Chondrocyte (in vitro differentiated cells): Measurements from ENCODE around the gene UNC13D. TPM values are rescaled to one million over a fixed set of nuclear protein-coding genes. Genes with fewer than 3 reads are reported as not detected.
"Not testable (repeated sequence)": the region's sequence is repeated elsewhere in the genome, so short reads cannot be mapped to it uniquely, and the experiment has no call there.

Source experiments
- DNase-seq: peaks from one replicate; pipeline ENCODE4 v3.0.0; 2021; ENCODE audit warnings: mixed read lengths, low spot score
- H3K27ac Mint-ChIP-seq: one replicate; pipeline ENCODE4 v1.8.0; 2021; ENCODE audit warnings: mild to moderate bottlenecking, moderate library complexity, mixed read lengths; ENCODE audit not compliant: unreplicated experiment
- H3K27me3 Mint-ChIP-seq: 2 replicates; pipeline ENCODE4 v1.8.0; 2021; ENCODE audit warnings: low read depth, mixed read lengths
- H3K36me3 Mint-ChIP-seq: 2 replicates; pipeline ENCODE4 v1.8.0; 2021; ENCODE audit warnings: low read depth, mixed read lengths
- H3K4me1 Mint-ChIP-seq: 2 replicates; pipeline ENCODE4 v1.8.0; 2021; ENCODE audit warnings: low read depth, mild to moderate bottlenecking, mixed read lengths
- H3K4me3 Mint-ChIP-seq: one replicate; pipeline ENCODE4 v1.8.0; 2021; ENCODE audit warnings: mild to moderate bottlenecking, moderate library complexity, mixed read lengths; ENCODE audit not compliant: unreplicated experiment
- H3K9me3 Mint-ChIP-seq: 2 replicates; pipeline ENCODE4 v1.8.0; 2021; ENCODE audit warnings: low read depth, mixed read lengths
- total RNA-seq: library from RNA; stranded (reverse); gene quantifications from 3 replicates; pipeline ENCODE4 v1.2.1, GENCODE V29; 2021
- TF ChIP-seq, protein P1 (sequence below): fragments of 200-600 bp; sonication (generic); IDR thresholded peaks from 2 replicates; pipeline ENCODE4 v1.5.0; 2021; ENCODE audit warnings: antibody characterized with exemption, mild to moderate bottlenecking, moderate library complexity

The UNC13D gene
- total RNA-seq, 1 donor from 2014 or later = 1.5 TPM

DNA sequence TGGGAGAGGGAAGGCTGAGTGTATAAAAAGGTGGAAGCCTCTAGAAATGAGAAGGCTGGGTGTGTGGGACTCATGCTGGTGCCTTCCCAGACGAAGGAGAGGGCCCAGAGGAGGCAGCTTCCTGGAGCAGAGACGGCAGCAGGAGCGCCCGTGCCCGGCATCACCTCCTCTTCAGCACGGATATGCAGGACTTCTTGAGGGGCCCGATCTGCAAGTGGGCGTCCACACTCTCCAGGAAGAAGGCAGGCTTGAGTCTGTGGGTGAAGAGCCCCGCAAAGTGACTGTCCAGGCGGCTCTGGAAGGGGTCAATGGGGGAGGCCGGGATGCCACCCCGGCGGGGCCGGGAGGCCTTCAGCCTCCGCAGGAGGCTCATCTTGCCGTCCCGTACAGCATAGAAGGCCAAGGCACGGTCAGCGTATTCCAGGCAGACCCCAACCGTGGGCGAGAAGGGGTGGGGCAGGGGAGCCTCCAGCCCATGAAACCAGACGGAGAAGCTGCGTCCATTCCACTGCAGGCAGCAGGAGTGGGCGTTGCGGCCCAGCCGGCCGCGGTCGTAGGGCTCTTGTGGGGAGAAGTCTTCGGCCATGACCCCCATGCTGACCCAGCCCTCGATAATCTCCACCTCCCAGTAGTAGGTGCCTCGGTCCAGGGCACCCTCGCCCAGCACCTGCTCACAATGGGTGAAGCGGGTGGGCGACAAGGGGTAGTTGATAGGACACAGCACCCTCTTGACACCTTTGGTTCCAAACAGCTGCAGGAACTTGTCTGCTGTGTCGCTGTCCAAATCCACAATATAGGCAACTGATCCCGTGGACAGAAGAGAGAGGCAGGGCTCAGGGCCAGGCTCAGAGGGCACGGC lies 30.3 kb upstream of the UNC13D start:
- no peak for DNase-seq

DNA sequence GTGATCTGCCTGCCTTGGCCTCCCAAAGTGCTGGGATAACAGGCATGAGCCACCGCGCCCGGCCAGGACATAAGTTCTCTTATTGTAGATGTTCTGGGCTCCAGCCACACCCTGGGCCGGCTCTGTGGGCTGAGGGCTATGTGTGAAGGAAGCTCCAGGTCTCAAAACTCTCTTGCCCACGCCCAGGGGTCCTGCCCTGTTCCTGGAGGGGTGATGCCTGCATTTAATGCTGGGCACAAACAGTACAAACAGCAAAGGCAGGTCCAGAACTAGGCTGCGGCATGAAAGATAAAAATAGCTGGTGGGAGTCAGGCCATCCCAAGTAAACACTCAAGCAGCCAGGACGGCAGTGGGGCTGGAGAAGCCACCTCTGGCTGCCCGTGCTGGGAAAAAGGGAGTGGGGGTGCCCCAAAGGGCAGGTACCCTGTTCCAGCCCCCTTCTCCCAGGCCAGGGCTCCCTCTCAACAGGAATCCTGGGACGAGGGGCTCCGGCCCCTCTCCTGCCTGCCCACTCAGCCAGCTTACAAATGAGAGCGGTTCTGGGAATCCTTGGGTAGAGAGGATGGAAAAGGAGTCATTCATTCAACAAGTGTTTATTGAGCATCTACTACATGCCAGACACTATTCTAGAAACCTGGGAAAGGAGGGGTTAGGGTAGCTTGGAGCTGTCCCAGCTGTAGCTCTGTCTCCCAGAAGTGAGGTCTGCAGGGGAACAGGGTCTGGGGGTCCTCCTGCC lies 29.6 kb upstream of the UNC13D start:
- no peaks in the 10 kb centered on the region for H3K9me3 Mint-ChIP-seq
- peaks cover 74% of the 10 kb centered on the region for H3K4me1 Mint-ChIP-seq
- H3K27ac Mint-ChIP-seq = peak overlapping the region; percentile 99
- TF ChIP-seq, protein P1, sequence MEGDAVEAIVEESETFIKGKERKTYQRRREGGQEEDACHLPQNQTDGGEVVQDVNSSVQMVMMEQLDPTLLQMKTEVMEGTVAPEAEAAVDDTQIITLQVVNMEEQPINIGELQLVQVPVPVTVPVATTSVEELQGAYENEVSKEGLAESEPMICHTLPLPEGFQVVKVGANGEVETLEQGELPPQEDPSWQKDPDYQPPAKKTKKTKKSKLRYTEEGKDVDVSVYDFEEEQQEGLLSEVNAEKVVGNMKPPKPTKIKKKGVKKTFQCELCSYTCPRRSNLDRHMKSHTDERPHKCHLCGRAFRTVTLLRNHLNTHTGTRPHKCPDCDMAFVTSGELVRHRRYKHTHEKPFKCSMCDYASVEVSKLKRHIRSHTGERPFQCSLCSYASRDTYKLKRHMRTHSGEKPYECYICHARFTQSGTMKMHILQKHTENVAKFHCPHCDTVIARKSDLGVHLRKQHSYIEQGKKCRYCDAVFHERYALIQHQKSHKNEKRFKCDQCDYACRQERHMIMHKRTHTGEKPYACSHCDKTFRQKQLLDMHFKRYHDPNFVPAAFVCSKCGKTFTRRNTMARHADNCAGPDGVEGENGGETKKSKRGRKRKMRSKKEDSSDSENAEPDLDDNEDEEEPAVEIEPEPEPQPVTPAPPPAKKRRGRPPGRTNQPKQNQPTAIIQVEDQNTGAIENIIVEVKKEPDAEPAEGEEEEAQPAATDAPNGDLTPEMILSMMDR = no peak
- H3K27me3 Mint-ChIP-seq = no peaks in the 10 kb centered on the region
- H3K4me3 Mint-ChIP-seq = no peak overlapping the region
- DNase-seq = no peak
- H3K36me3 Mint-ChIP-seq = peaks cover 3% of the 10 kb centered on the region

More for the DNA sequence above, 30.3 kb upstream of the UNC13D start:
- TF ChIP-seq, protein P1 = no peak
- peaks cover 3% of the 10 kb centered on the region for H3K36me3 Mint-ChIP-seq
- H3K9me3 Mint-ChIP-seq = no peaks in the 10 kb centered on the region
- H3K27me3 Mint-ChIP-seq = no peaks in the 10 kb centered on the region
- peaks cover 69% of the 10 kb centered on the region for H3K4me1 Mint-ChIP-seq
- H3K27ac Mint-ChIP-seq = peak overlapping the region; percentile 99
- H3K4me3 Mint-ChIP-seq = no peak overlapping the region

DNA sequence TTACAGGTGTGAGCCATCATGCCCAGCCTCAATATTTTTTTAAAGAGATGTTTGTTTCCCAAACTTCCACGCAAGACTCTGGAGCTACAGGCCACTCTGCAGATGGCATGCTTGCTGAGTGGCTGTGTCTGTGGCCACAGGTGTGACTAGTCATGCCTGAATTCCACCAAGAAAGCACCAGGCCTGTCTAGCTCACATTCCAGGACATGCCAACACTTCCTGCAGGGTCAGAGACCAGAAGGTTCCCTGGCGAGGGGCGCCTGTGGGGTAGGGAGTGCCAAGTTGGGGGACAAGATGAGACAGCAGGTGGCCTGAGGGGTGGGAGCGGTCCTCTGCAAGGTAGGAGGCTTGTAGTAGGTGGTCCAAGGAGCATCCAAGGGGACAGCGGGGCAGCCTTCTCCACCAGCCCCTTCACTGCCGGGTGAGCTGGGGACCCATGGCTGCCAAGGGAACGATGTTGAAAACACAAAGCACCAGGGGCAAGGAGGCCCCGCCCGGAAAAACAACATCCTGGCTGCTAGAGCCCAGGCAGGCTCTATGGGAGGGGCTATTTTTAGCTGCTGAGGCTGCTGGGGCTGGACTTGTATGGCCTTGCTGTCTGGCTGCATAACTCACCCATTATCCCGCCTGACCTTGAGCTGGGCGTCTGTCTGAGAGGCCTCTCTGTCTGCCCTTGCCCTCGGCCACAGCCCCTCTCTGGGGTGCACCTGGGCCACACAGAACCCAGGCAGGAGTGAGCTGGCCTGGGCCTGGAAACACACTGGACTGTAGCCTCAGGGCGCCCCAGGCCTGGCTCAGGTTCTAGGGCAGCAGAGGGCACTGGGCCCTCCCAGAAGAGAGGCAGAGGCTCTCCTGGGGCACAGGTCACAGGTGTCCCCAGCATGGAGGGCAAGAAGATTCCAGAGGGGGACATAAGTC lies 28.5 kb upstream of the UNC13D start:
- peak overlapping the region; percentile 19 for H3K4me3 Mint-ChIP-seq
- DNase-seq = no peak

DNA sequence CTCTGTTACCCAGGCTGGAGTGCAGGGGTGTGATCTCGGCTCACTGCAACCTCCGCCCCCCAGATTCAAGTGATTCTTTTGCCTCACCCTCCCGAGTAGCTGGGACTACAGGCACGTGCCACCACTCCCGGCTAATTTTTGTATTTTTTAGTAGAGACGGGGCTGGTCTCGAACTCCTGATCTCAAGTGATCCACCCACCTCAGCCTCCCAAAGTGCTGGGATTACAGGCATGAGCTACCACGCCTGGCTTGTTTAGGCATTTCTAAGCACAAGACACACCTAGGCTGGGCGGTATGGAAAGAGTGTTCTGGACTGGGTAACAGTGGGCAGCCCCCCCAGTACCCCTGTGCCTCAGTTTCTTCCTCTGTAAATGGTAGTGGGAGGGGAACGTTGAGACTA lies 26.0 kb upstream of the UNC13D start:
- Mint-ChIP-seq H3K4me1 (peaks cover 53% of the 10 kb centered on the region), H3K27ac (peak overlapping the region; percentile 68)
- H3K9me3 Mint-ChIP-seq, H3K4me3 Mint-ChIP-seq, DNase-seq, H3K36me3 Mint-ChIP-seq, H3K27me3 Mint-ChIP-seq: not testable (repeated sequence)

More for the DNA sequence above, 28.5 kb upstream of the UNC13D start:
- H3K9me3 Mint-ChIP-seq = no peaks in the 10 kb centered on the region
- peak overlapping the region; percentile 99 for H3K27ac Mint-ChIP-seq
- H3K4me1 Mint-ChIP-seq = peaks cover 72% of the 10 kb centered on the region
- no peaks in the 10 kb centered on the region for H3K27me3 Mint-ChIP-seq
- H3K36me3 Mint-ChIP-seq = peaks cover 3% of the 10 kb centered on the region
- TF ChIP-seq, protein P1 = no peak

DNA sequence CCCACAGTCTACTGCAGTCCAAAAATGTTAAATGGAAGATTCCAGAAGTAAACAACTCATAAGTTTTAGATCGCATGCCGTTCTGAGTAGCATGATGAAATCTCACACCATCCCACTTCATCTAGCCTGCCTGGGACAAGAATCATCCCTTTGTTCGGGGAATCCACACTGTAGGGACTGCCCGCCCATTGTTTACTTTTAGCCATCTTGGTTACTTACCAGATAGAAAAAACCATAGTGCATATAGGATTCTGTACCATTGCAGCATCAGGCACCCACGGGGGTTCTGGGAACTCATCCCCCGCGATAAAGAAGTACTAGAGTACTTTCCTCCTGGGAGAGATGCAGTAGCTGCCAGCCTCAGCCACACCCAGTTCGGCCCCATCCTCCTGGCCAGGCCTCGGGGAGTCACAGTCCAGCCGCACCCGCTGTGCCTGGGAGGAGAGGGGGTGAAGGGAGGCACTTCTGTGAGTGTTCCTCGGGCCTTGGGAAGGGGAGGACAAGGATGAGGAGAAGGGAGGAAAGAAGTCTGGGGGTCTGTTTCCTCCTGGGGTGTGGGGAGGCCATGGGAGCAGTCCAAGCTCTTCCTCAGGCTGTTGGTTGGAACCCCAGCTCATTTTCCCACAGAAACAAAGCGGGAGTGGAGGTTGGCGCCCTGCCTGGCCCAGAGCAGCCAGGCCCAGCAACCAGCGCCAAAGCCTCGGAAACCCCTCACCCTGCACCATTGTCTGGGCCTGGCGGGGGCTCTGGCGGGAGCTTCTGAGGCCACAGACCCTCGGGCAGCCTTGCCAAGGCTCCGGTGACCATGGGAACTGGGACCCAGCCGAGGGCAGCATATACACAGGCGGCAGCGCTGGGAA lies 25.3 kb upstream of the UNC13D start:
- Mint-ChIP-seq H3K36me3 (peaks cover 3% of the 10 kb centered on the region), H3K27me3 (no peaks in the 10 kb centered on the region), H3K4me3 (no peak overlapping the region), H3K27ac (peak overlapping the region; percentile 83), H3K9me3 (no peaks in the 10 kb centered on the region), H3K4me1 (peaks cover 55% of the 10 kb centered on the region)
- TF ChIP-seq, protein P1 = no peak
- DNase-seq = no peak

DNA sequence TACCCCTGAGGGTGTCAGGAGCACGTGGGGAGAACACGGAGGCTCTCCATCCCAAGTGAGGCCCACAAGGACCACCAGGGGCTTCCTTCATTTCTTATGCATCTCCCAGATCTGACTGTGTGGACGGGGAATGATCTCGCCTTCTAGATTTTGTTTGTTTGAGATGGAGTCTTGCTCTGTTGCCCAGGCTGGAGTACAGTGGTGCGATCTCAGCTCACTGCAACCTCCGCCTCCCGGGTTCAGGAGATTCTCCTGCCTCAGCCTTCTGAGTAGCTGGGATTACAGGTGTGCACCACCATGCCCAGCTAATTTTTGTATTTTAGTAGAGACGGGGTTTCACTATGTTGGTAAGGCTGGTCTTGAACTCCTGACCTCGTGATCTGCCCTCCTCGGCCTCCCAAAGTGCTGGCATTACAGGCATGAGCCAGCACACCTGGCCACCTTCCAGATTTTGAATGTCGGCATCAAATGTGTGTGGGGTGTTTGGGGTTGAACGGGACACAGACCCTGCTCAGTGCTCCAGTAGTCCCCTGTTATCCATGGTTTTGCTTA lies 24.6 kb upstream of the UNC13D start:
- not testable (repeated sequence) for H3K27me3 Mint-ChIP-seq, H3K36me3 Mint-ChIP-seq, H3K4me3 Mint-ChIP-seq, DNase-seq, H3K9me3 Mint-ChIP-seq
- peak overlapping the region; percentile 83 for H3K27ac Mint-ChIP-seq
- H3K4me1 Mint-ChIP-seq = peaks cover 55% of the 10 kb centered on the region

DNA sequence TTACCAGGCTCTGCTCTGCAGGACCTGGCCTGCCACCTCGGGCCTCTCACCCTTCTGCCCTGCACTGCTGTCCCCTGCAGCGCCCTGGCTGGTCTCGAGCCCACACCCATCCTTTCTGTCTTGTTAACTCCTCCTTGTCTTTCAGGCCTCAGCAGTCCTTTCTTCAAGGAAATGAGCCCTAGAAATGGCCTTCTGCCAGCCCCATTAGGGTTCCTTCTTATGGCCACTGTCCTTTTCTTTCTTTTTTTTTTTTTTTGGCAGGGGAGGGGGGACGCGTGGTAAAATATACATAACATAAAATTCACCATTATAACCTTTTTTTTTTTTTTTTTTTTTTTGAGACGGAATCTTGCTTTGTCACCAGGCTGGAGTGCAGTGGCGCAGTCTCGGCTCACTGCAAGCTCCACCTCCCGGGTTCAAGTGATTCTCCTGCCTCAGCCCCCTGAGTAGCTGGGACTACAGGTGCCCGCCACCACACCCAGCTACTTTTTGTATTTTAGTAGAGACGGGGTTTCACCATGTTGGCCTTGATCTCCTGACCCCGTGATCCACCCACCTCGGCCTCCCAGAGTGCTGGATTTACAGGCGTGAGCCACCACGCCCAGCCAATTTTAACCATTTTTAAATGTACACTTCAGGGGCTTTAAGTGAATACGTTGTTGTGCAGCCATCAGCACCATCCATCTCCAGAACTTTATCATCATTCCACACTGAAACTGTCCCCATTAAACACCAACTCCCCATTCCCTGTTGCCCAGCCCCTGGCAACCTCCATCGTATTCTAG lies 21.4 kb upstream of the UNC13D start:
- H3K27me3 Mint-ChIP-seq, H3K27ac Mint-ChIP-seq, H3K36me3 Mint-ChIP-seq, H3K4me3 Mint-ChIP-seq, DNase-seq, H3K9me3 Mint-ChIP-seq: not testable (repeated sequence)
- H3K4me1 Mint-ChIP-seq = peaks cover 35% of the 10 kb centered on the region
